Peyer's patch (tissue), 4 donors: ENCODE results near the gene PIK3R3.

Experiments
- CTCF ChIP-seq, 6 experiments: fragments of 450-650 bp in 4 of 6; fragments of 200-600 bp in 2 of 6; sonication (generic) in 1 of 6; IDR thresholded peaks; one replicate each; pipeline ENCODE4 v1.5.1; 2017 to 2019; ENCODE audit warnings: antibody characterized with exemption in 6 of 6, mild to moderate bottlenecking in 3 of 6, moderate library complexity in 1 of 6
- POLR2A ChIP-seq, 2 donors: fragments of 450-650 bp; IDR thresholded peaks; one replicate each; pipeline ENCODE4 v1.5.1; 2017; ENCODE audit warnings: antibody characterized with exemption in 2 of 2, mild to moderate bottlenecking in 2 of 2, moderate library complexity in 2 of 2

DNA sequence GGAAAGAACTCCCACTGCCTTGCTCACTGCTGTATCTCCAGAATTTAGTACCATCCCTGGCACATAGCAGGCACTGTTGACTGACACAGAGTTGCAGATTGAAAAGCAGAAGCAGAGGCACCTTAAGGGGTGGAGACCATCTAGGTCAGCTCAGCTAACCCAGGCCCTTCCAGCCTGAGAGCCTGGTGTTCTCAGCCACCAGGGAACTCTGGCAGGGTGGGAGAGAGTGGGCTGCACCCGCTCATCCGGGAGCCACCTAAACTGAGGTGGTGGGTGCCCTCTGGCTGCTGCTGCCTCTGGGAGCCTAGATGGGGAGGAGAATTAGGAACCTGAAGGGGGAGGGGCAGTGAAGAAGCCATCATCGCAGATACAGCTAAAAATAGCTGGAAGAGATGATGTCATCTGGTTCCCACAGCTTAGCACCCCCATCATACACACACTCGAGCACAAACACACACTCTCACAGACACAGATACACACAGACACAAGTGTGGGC, 41.0 kb upstream of the PIK3R3 start:
- TF ChIP-seq CTCF (IDR thresholded peaks at IDR 0.05) = no peak
- TF ChIP-seq POLR2A (IDR thresholded peaks at IDR 0.05) = no peak
